Panc1 (cell line): ENCODE data around the gene UBE2K.
"Not testable (repeated sequence)": the region's sequence is repeated elsewhere in the genome, so short reads cannot be mapped to it uniquely, and the experiment has no call there.

Source experiments
- POLR2AphosphoS5 ChIP-seq: IDR thresholded peaks from 2 replicates; pipeline ENCODE4 v1.6.1; 2012; ENCODE audit warnings: mild to moderate bottlenecking, low read depth, low read length, moderate library complexity
- SIN3A ChIP-seq: IDR thresholded peaks from 2 replicates; pipeline ENCODE4 v1.6.1; 2012; ENCODE audit warnings: low read depth, mild to moderate bottlenecking, low read length, moderate library complexity, borderline replicate concordance; ENCODE audit not compliant: insufficient read depth
- TCF7L2 ChIP-seq: IDR thresholded peaks from 2 replicates; pipeline ENCODE4 v1.6.1; 2011; ENCODE audit warnings: mild to moderate bottlenecking, low read depth, low read length, inconsistent platforms
- TF ChIP-seq, protein P1 (sequence below): fragments of 450-650 bp; IDR thresholded peaks from 2 replicates; pipeline ENCODE4 v1.5.1; 2017; ENCODE audit warnings: mild to moderate bottlenecking
- TF ChIP-seq, protein P2 (sequence below), 2 experiments: IDR thresholded peaks; 2 replicates each; pipeline ENCODE4 v1.6.1; 2011 to 2012; ENCODE audit warnings: low read depth in 2 of 2, control low read depth in 1 of 2, low read length in 1 of 2, mild to moderate bottlenecking in 1 of 2, moderate library complexity in 1 of 2; ENCODE audit not compliant: insufficient read depth in 1 of 2

DNA sequence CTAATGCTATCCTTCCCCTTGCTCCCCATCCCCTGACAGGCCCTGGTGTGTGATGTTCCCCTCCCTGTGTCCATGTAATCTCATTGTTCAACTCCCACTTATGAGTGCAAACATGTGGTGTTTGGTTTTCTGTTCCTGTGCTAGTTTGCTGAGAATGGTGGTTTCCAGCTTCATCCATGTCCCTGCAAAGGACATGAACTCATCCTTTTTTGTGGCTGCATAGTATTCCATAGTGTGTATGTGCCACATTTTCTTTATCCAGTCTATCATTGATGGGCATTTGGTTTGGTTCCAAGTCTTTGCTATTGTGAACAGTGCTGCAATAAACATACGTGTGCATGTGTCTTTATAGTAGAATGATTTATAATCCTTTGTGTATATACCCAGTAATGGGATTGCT lies 27.6 kb upstream of the UBE2K start:
- TF ChIP-seq, protein P1, sequence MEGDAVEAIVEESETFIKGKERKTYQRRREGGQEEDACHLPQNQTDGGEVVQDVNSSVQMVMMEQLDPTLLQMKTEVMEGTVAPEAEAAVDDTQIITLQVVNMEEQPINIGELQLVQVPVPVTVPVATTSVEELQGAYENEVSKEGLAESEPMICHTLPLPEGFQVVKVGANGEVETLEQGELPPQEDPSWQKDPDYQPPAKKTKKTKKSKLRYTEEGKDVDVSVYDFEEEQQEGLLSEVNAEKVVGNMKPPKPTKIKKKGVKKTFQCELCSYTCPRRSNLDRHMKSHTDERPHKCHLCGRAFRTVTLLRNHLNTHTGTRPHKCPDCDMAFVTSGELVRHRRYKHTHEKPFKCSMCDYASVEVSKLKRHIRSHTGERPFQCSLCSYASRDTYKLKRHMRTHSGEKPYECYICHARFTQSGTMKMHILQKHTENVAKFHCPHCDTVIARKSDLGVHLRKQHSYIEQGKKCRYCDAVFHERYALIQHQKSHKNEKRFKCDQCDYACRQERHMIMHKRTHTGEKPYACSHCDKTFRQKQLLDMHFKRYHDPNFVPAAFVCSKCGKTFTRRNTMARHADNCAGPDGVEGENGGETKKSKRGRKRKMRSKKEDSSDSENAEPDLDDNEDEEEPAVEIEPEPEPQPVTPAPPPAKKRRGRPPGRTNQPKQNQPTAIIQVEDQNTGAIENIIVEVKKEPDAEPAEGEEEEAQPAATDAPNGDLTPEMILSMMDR, result not testable (repeated sequence)
- TF ChIP-seq TCF7L2, SIN3A, POLR2AphosphoS5: not testable (repeated sequence)
- TF ChIP-seq, protein P2, sequence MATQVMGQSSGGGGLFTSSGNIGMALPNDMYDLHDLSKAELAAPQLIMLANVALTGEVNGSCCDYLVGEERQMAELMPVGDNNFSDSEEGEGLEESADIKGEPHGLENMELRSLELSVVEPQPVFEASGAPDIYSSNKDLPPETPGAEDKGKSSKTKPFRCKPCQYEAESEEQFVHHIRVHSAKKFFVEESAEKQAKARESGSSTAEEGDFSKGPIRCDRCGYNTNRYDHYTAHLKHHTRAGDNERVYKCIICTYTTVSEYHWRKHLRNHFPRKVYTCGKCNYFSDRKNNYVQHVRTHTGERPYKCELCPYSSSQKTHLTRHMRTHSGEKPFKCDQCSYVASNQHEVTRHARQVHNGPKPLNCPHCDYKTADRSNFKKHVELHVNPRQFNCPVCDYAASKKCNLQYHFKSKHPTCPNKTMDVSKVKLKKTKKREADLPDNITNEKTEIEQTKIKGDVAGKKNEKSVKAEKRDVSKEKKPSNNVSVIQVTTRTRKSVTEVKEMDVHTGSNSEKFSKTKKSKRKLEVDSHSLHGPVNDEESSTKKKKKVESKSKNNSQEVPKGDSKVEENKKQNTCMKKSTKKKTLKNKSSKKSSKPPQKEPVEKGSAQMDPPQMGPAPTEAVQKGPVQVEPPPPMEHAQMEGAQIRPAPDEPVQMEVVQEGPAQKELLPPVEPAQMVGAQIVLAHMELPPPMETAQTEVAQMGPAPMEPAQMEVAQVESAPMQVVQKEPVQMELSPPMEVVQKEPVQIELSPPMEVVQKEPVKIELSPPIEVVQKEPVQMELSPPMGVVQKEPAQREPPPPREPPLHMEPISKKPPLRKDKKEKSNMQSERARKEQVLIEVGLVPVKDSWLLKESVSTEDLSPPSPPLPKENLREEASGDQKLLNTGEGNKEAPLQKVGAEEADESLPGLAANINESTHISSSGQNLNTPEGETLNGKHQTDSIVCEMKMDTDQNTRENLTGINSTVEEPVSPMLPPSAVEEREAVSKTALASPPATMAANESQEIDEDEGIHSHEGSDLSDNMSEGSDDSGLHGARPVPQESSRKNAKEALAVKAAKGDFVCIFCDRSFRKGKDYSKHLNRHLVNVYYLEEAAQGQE (IDR thresholded peaks at IDR 0.05; ENCODE audit: insufficient read depth in 1 of 2, low read depth in 2 of 2, low read length in 1 of 2), result not testable (repeated sequence)
